ENCODE results near the gene C7orf33. TPM values are rescaled to one million over a fixed set of nuclear protein-coding genes. Genes with fewer than 3 reads are reported as not detected.

C7orf33 gene
- total RNA-seq, 1 experiment from 2014 or later = not detected

Other genes with a start within 250 kb of the C7orf33 start
- gene CUL1, start 108.1 kb downstream of the C7orf33 start, total RNA-seq (2021; ENCODE audit: unreplicated experiment) = 60.6 TPM

Data from Panc1 (cell line).